DND-41 (cell line): ENCODE results near the gene VPS54.

Experiments
- EZH2 ChIP-seq: IDR thresholded peaks from 3 replicates; pipeline ENCODE4 v1.6.1; 2012; ENCODE audit warnings: borderline replicate concordance, low read depth, mild to moderate bottlenecking, moderate library complexity, low read length, inconsistent platforms; ENCODE audit not compliant: severe bottlenecking
- TF ChIP-seq, protein P1 (sequence below): IDR thresholded peaks from 2 replicates; pipeline ENCODE4 v1.5.1; 2012; ENCODE audit warnings: borderline replicate concordance, low read length, moderate library complexity, mild to moderate bottlenecking; ENCODE audit not compliant: poor library complexity, severe bottlenecking; ENCODE audit errors: extremely low read depth

DNA sequence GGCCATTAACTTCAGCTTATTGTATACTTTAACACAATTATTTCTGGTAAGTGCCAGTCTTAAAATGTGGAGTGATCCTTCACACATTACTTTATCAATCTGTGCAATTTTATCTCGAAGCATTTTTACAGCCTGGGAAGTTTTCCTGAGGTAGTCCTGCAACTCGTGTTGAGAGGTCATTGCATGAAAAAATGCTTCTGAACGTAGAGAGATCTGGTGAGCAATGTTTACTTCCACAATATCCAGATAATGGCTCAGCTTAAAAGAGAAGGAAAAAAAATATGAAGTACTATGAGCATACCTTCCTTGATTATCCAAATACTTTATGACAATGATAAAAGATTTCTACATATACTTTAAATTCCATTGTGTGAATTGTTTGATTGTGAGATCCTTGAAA is 57.0 kb downstream of the VPS54 start:
- TF ChIP-seq, protein P1, sequence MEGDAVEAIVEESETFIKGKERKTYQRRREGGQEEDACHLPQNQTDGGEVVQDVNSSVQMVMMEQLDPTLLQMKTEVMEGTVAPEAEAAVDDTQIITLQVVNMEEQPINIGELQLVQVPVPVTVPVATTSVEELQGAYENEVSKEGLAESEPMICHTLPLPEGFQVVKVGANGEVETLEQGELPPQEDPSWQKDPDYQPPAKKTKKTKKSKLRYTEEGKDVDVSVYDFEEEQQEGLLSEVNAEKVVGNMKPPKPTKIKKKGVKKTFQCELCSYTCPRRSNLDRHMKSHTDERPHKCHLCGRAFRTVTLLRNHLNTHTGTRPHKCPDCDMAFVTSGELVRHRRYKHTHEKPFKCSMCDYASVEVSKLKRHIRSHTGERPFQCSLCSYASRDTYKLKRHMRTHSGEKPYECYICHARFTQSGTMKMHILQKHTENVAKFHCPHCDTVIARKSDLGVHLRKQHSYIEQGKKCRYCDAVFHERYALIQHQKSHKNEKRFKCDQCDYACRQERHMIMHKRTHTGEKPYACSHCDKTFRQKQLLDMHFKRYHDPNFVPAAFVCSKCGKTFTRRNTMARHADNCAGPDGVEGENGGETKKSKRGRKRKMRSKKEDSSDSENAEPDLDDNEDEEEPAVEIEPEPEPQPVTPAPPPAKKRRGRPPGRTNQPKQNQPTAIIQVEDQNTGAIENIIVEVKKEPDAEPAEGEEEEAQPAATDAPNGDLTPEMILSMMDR = no peak
- no peak for TF ChIP-seq EZH2
